ENCODE measurements around the gene TSPAN14. TPM values are rescaled to one million over a fixed set of nuclear protein-coding genes. Genes with fewer than 3 reads are reported as not detected.
"Not testable (repeated sequence)": the region's sequence is repeated elsewhere in the genome, so short reads cannot be mapped to it uniquely, and the experiment has no call there.

The TSPAN14 gene
- polyA plus RNA-seq, 12 donors = 30.9 to 65.8 (median 43.8) TPM; not detected in 1

DNA sequence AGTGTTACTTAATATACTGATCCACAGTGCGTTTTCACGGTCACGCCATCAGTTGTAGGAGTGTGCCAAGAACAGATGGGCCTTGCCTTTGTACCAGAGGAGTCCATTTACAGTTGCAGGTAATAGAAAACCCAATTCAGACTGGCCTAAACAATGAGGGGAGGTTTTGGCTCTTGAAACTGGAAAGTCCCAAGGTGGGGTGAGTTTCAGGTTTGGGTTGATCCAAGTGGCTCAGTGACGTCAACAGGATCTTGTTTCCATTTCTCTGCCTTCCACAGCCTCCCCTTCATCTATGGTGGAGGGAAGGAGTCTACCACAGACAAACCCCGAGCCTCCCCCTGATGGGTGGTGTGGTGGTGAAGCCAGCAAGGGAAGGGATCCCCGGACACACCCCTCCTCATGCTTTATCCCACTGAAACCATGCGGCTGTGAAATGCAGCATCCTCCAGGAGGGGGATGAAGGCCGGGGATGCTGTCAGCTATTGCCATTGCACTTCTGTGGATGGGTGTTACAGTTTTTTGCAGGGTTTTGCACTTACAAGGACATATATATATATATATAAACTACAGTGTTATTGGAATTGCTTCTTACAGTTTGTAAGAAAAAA, 68.8 kb downstream of the TSPAN14 start:
- no peak for DNase-seq

DNA sequence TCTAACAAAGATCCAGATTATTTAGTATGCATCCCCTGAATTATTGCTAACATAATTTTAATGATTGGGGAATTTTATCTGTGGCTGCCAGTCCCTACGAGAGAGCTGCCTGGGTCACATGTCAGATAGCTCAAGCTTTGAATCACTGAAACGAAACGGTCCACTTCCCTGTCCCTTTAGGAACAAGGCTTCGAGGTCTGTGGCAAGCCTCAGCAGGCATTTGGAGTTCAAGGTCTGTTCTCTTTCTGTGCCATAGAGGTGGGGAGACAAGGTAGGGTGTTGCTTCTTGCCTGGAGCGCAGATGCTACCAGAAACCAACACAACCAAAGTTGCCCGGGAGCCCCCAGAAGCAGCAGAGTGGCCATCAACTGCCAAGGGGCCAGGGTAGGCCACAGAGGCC, 69.7 kb downstream of the TSPAN14 start:
- DNase-seq = no peak

DNA sequence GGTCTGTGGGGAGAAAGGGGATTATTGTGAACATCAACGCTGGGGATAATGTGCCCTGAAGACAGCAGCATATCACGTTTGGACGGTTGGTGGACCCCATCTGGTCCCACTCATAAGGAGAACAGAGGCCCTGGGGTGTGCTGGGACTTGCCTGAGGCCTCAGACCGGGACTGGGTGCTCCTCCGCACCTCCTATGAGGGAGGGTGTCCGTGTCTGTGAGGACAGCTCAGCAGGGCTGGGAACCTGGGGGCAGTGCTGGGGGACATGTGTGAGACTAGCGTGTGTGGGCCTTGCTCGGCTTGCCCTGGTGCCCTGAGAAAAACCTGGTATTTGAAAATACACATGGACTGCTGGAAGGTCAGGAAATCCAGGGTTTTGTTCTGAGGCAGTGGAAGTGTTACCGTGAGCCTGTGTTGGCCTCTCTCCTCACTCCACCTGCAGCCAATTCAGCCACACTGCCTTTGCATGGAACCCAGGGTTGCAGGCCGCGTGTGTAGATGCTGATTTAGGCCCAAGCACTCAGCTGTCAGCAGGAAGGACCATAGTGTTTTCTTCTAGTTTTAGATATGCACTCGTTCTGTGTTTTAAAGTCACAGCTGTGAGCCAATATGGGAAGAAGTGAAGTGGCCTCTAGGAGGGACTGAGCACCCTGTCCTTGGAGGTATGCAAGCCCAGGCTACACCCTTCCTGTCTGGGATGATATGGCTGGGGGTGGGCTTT, 70.2 kb downstream of the TSPAN14 start:
- no peak for DNase-seq

DNA sequence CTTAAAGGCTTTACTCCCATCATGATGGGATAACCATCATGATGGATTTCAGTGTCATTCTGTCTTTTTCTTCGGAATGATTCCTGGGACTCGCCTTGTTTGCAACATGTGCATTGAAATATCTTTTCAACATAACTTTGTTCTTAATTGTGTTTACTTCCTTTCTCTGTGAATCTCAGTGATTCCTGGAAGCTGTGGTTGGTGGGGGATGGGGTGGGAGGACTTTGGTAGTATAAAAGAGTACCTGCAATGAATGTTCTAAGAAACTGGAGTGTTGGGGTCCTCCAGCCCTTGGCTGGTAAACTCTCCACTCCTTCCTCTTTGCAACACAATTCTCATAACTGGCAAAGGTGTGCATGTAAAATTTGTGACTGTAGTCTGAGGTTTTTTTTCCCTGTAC, 72.1 kb downstream of the TSPAN14 start:
- no peak for DNase-seq

DNA sequence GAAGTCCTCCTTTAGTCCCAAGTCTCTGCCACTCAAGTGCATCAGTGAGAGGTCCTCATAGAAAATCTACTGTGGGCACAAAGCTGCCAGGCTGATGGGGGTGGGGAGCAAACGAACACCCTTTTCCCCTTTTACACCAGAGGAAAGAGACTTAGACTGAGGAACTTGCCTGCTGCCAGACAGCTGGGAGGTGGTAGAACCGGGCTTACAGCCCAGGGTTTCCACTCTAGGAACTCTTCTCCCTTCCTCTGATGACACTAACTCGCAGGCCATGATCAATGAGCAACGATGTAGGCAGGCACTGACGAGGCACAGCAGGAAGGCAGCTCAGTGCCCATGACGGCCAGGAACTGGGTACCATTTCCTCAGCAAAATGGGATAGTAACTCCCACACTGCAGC, 72.6 kb downstream of the TSPAN14 start:
- DNase-seq = no peak

DNA sequence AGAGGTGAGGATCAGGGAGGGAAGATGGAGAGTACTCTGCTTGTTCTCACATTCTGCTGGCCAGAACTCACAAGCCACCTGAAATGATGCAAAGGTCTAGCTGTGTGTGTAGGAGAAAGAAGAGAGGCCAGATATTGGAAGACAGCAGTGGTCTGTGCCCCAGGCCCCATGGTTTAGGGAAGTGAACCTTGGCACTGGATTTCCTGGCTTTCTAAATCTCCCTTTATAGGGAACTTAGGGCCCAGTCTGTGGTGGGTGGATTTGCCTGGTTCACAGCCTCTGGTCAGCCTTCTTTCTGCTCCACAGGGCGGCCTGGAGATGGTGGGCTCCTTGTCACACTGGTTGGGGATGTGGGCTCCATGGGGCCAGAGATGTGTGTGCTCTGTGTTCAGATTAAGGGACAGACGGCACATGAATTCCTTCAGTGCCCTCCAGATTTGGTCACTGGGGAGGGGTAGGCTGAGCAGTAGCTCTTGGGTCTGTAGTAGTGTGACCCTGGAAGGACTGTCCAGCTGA, 74.1 kb downstream of the TSPAN14 start:
- no peak for DNase-seq

DNA sequence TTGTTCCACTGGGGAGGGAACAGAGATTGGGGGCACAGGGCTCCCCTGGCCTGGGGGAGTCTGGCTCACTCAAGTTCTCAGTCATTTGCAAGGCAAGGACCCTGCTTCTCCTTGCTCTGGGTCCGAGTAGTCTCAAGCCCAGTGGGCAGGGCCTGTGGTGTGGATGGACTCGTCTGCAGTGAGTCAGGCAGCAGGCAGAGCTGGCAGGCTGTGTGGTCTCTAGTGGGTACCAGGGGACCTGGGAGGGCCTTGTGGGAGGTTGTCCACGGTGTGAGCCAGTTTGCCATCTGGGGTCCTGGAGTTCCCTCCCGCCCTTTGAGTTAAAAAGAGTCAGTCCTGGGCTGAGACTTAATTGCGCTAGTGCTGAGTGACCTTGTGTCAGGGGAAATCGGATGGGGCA, 74.8 kb downstream of the TSPAN14 start:
- DNase-seq = no peak

DNA sequence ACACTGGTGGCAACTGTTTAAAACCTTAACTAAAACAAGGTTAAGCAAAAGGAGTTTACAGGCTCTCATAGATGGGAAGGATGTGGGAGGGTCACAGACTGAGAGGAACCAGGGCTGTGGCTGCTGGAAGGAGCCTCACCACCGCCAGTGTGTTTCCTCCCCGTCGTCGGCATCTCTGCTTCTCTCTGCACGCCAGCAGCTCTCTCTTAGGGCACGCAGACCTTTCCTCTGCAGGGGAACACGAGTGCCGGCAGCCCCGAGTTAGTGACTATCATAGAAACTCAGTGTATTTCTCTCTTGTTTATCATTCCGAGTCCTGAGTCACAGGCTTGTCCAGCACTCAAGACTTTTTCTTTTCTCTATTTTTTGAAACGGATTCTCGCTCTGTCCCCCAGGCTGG, 75.5 kb downstream of the TSPAN14 start:
- DNase-seq = no peak

DNA sequence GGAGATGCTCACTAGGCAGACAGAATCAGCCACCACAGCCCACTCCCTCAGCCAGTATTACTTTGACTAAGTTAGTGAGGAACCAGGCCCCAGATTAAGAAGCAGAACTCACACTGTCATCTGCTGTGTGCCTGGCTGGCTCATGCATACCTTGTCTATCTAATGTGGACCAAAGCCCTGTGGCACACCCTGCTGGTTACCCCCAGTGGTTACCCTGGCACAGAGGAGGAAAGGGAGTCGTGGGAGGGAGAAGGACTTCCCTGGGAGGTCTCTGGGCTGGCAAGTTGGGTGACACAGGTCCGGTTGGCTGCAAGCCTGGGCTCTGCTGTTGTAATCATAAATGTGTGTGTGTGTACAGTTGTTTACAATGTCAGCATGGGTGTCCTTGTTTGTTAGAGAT, 76.1 kb downstream of the TSPAN14 start:
- DNase-seq = no peak

DNA sequence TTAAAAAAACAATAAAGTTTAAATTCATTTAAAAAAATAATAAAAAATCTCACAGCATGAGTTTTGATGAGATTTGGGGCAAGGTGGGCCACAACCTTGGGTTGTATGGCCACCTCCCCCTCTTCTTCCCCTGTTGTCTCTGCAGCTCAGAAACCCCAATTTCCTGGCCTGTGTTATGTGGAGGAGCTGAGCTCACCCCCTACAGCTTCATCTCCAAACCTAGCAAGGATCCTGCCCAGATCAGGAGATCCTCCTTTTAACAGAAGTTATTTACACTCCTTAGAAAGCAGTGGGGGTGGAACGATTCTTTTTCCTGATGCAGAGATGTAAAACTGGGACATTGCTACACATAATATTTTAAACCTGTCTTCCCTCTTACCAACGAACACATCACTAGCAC, 76.7 kb downstream of the TSPAN14 start:
- no peak for DNase-seq

DNA sequence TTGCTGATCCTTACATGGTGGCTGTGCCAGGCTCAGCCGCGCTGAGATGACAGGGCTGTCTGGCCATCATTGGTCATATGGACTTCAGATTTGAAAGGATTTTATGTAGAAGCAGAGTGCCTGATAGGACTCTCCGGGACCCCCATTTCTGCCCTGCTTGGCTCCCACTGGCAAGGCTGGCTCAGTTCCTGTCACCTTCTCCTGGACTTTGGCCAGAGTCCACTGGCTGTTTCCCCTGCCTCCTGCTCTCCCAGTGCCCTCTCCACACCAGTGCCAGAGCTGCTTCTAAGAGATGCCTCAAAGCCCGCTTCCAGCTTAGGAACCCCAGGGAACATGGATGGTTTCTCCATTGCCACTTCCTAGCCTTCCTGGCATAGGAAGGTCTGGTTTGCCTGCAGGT, 78.5 kb downstream of the TSPAN14 start:
- no peak for DNase-seq

DNA sequence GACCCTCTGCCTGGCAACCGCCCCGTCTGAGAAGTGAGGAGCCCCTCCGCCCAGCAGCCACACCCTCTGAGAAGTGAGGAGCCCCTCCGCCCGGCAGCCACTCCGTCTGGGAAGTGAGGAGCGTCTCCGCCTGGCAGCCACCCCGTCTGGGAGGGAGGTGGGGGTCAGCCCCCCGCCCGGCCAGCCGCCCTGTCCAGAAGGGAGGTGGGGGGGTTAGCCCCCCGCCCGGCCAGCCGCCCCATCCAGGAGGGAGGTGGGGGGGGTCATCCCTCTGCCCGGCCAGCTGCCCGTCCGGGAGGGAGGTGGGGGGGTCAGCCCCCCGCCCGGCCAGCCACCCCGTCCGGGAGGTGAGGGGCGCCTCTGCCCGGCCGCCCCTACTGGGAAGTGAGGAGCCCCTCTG, 79.9 kb downstream of the TSPAN14 start:
- DNase-seq = not testable (repeated sequence)

DNA sequence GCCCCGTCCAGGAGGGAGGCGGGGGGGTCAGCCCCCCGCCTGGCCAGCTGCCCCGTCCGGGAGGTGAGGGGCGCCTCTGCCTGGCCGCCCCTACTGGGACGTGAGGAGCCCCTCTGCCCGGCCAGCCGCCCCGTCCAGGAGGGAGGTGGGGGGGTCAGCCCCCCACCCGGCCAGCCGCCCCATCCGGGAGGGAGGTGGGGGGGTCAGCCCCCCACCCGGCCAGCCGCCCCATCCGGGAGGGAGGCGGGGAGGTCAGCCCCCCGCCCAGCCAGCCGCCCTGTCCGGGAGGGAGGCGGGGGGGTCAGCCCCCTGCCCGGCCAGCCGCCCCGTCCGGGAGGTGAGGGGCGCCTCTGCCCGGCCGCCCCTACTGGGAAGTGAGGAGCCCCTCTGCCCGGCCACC, 80.5 kb downstream of the TSPAN14 start:
- DNase-seq = not testable (repeated sequence)

DNA sequence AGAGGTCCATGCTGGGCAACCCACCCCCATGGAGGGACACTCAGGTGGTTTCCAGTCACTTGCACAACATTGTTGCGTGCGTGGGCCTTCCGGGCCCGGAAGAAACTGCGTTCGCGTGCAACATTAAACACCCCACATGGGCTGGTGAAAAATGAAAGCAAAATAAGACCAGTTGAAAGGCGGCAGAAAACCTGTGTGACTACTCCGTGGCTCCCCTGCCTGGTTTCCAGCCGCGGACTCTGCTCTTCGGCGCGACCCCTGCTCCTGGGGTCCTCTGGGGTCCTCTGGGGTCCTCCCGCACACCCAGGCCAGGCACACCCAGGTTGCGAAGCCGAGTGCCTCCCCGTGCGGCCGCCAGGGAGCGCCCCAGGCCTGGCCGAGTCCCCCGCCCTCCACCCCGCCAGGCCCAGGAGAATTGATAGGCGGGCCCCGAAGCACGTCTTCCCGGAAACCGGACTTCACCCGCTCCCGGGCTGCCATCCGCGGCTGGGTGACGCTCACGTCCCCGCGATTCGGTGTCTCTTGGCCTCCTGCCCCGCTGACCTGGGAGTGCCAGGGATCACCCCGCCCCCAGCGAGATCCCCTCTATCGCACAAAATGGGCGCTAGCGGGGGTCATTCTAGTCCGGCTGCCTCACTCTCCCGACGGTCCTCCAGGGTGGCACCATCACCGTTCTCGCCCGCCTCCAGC, 81.7 kb downstream of the TSPAN14 start:
- DNase-seq = peak; percentile 54

DNA sequence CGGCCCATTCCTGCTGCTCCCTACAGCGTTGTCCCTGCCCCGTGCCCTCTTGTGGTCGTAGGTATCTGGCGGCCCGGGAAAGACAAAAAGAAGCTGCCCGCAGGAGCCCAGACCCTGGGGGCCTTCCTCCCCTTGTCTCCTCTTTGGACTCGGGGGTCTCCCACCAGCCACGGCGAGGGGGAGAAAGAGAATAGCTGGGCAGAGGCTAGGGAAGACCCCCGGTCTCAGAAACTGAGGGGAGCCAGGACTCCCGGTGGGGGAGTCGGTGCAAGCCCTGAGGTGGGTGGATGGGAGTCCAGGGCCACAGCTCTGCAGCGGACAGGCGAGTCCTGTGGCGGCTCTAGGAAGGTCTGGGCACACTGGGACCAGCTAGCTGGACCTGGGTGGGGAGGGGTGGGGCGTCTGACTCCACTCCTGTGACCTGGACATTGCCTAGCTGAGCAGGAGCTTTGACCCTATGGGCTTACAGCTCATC, 82.3 kb downstream of the TSPAN14 start:
- no peak for DNase-seq

DNA sequence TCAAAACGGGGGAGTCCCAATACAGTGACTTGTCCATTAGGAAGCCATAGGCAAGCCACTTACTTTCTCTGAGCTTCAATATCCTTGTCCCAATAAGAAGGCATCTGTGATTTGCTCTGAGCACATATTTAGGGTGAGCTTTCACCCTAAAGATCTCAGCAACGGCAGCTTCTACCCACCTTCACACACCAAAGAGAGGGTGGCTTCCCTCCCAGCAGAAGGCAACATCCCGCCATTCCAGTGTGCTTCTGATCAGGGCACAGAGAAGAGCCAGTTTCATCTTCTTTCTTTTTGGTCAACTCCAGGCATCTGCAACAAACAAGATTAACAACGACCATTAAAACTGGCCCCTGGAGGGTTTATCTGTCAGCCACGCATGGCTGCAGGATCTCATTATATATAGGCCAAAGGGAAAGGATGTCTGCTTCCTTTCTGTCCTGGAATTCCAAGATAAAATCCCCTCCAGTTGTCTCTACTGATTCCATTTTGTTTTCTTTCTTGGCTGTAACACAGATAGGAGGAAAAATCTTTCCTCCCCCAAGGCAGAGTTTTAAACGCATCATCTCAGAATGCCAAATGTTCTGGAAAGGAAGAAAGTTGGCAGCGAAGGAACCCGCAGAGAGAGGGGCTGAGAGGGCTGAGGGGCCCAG, 83.1 kb downstream of the TSPAN14 start:
- no peak for DNase-seq

DNA sequence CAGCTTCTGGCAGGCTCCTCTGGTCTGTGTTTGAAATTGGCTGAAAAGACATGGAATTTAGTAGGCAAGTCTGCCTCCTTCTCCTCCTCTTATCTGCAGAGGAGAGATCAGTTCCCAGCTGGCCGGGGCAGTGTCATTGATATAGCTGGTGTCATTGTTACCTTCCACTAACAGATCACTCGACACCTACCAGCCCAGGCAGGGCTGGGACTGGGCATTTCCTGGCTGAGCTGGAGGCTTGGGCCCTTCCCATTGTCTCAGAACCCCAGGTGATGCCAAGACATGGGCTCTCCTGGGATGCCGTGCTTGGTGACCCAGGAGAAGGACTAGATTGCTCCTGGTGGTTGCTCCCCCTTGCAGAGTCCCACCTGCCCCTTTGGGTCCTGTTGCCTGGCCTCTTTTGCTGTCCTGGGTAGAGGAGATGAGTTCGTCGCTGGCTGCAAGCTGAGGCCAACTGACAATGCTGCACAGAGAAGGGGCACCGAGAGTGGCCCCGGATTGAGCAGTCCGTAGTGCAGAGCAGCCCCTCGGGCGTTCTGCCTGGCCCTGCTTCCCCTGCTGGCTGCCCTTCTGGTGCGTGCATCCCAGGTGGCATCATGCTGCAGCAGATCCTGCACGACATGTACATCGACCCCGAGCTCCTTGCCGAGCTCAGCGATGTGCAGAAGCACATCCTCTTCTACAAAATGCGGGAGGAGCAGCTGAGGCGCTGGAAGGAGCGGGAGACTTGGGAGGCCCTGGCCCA, 83.8 kb downstream of the TSPAN14 start, which contains the start of gene SH2D4B:
TSS of gene SH2D4B (plus strand) at position 167 of the 745 bp plus-strand sequence. CDS start at position 597, 430 bp downstream.
- no peak for DNase-seq

DNA sequence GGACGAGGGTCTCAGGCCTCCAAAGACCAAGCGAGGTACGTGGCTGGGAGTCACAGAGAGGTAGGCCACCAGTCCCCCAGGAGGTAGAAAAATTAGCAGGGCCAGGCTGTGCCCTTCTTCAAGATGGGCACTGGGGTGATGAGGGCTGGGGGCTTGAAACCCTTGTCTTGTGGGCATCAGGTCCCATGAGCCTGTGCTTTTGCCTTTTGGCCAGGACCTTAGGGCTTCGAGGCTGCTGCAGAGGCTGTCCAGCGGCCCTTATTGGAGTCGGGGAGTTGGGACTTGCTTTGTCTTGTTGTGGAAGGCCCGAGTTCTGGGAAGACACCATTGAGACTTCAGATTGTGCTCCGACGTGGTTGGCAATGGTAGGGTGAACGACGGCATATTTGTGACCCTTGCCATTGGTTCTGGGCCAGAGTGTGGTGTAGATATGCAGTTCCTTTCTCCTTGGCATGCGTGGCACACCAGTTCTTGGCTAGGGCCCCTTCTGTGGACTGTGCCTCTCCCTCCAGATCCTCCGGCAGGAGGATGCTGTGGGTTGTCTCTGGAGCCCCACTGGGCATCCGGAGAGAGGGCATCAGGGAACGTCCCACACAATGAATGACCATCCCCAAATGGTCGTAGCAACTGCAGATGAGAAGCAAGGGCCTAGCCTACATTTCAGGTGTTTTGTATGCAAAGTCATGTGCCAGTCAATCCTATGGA, 84.5 kb downstream of the TSPAN14 start:
- no peak for DNase-seq

DNA sequence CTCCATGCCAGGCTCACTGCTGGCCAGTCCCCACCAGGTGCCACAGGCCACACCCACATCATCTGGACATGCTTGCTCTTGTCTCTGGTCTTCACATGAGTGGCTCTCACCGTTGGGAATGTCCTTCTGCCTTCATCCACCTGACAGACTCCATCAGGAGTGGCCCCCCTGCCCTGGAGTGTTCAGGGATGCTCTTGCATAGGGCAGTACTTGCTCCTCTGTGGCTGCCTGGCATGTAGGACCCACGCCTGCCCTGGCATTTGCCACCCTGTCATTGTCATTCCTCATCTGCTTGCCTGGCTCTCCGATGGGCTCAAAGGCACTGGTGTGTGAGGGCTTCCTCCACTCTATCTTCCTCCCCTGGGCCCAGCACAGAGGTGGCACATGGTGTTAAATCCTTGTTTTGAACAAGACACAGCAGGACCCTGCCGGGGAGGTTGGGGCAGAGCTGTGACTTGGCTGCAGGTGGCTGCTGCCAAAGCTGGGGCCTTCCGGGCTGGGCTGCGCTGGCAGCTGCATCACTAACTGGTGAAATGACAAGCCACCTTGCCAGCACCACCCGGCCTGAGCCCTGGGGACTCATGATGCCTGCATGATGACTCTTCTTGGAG, 85.4 kb downstream of the TSPAN14 start:
- no peak for DNase-seq

DNA sequence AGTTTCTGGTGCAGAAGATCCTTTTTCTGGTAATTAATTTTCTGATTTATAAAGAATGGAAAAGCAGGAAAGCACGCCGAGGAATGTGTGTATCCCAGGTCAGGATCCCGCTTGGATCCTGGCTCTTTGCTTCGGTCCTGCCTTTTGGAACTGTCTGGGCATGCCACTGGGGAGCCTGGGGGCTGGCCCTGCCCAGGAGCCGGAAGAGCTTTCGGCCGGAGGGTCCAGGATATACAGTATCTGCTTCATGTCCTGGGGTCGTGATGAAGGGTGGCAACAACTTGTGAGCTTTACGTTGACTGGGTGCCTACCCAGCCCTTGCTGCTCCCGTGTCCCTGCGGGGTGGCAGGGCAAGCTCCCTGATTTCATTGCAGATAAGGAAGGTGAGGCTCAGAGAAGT, 86.0 kb downstream of the TSPAN14 start:
- DNase-seq = no peak
